CD4-positive, alpha-beta T cell (primary cell): ENCODE results near the gene CD6. TPM values are rescaled to one million over a fixed set of nuclear protein-coding genes. Genes with fewer than 3 reads are reported as not detected.

ENCODE experiments used
- ATAC-seq: fragments of 200-7000 bp; cut with Tn5 transposase; one replicate; pipeline ENCODE4 v1.10.0; 2022; ENCODE audit warnings: mild to moderate bottlenecking; ENCODE audit not compliant: poor library complexity
- CTCF ChIA-PET: fragments of 350-600 bp; sonication (Branson Sonifier 250); formaldehyde crosslinking; loops from one replicate; lab custom pipeline; 2021; ENCODE audit warnings: antibody characterized with exemption, inconsistent platforms; lab: Charles Lee
- POLR2A ChIA-PET: fragments of 350-600 bp; sonication (Branson Sonifier 250); formaldehyde crosslinking; loops from one replicate; lab custom pipeline; 2021; ENCODE audit warnings: antibody characterized with exemption, inconsistent platforms; lab: Charles Lee
- DNase-seq, 14 experiments: peaks; one replicate each; pipeline ENCODE4 v3.0.0-alpha.2; 2013 to 2020; ENCODE audit warnings: mixed read lengths in 2 of 14
- H3K27ac ChIP-seq, 2 donors: one replicate each; pipeline versions ENCODE4 v1.5.1 to v1.7.0; 2013; ENCODE audit warnings: low read length in 2 of 2, low read depth in 1 of 2, mild to moderate bottlenecking in 1 of 2
- H3K27me3 ChIP-seq, 2 experiments: 1 replicate in 1 of 2; 2 replicates in 1 of 2; pipeline versions ENCODE4 v1.6.1 to v1.7.0; 2013; ENCODE audit warnings: low read length in 2 of 2, control low read depth in 1 of 2, mild to moderate bottlenecking in 1 of 2, moderate library complexity in 1 of 2; ENCODE audit not compliant: insufficient read depth in 2 of 2, control insufficient read depth in 1 of 2
- H3K36me3 ChIP-seq: one replicate; pipeline ENCODE4 v1.6.1; 2013; ENCODE audit warnings: low read length, control low read depth; ENCODE audit not compliant: insufficient read depth
- H3K4me1 ChIP-seq: one replicate; pipeline ENCODE4 v1.6.1; 2013; ENCODE audit warnings: low read length, control low read depth; ENCODE audit not compliant: insufficient read depth
- H3K4me3 ChIP-seq: one replicate; pipeline ENCODE4 v1.5.1; 2013; ENCODE audit warnings: mild to moderate bottlenecking, low read length, moderate library complexity
- H3K9me3 ChIP-seq, 2 experiments: 1 replicate in 1 of 2; 2 replicates in 1 of 2; pipeline versions ENCODE4 v1.6.1 to v1.7.0; 2013; ENCODE audit warnings: low read length in 2 of 2, mild to moderate bottlenecking in 2 of 2, control low read depth in 1 of 2, moderate library complexity in 1 of 2; ENCODE audit not compliant: control insufficient read depth in 1 of 2, insufficient read depth in 1 of 2
- H3K27ac Mint-ChIP-seq: one replicate; pipeline ENCODE4 v1.8.0; 2020; ENCODE audit warnings: mixed read lengths
- H3K27me3 Mint-ChIP-seq: one replicate; pipeline ENCODE4 v1.8.0; 2021; ENCODE audit warnings: mixed read lengths
- H3K36me3 Mint-ChIP-seq: one replicate; pipeline ENCODE4 v1.8.0; 2021; ENCODE audit warnings: low read depth, mixed read lengths
- H3K4me1 Mint-ChIP-seq: one replicate; pipeline ENCODE4 v1.8.0; 2021; ENCODE audit warnings: low read depth, mixed read lengths
- H3K4me3 Mint-ChIP-seq: one replicate; pipeline ENCODE4 v1.8.0; 2020; ENCODE audit warnings: mild to moderate bottlenecking, mixed read lengths
- H3K9me3 Mint-ChIP-seq: one replicate; pipeline ENCODE4 v1.8.0; 2020; ENCODE audit warnings: mixed read lengths
- CTCF ChIP-seq: fragments of 200-600 bp; IDR thresholded peaks from one replicate; pipeline ENCODE4 v1.8.0; 2022; ENCODE audit warnings: antibody characterized with exemption, mild to moderate bottlenecking
- intact Hi-C, 2 experiments: fragments of 100-400 bp; cut with DNase I in 1 of 2; cut with micrococcal nuclease in 1 of 2; formaldehyde crosslinking; loops; one replicate each; pipeline versions ENCODE4 v1.15.1 to v1.9.0; 2023 to 2025; cut with DNase I, micrococcal nuclease
- total RNA-seq, 174 experiments: library from RNA in 2 of 174; stranded (reverse) in 2 of 174; gene quantifications; one replicate each; pipeline ENCODE4 v1.2.3 and lab custom pipeline; 2021 to 2026

Gene CD6
- total RNA-seq, 2 experiments from 2014 or later: 814 to 827 TPM

GRCh38 chr11:60964801-60965200, 6.7 kb upstream of the CD6 start:
- Mint-ChIP-seq H3K4me3 (no peak overlapping the region), H3K27me3 (no peaks in the 10 kb centered on the region), H3K27ac (no peak overlapping the region), H3K9me3 (no peaks in the 10 kb centered on the region), H3K36me3 (no peaks in the 10 kb centered on the region), H3K4me1 (no peaks in the 10 kb centered on the region)
- ChIA-PET CTCF (no interaction called here), POLR2A (interaction anchor here (0.6 kb wide), 1 partner anchor 43 kb away, joined by 3 read pairs; no protein-coding TSS in a partner anchor)
- Histone ChIP-seq H3K27ac (no peak overlapping the region), H3K4me3 (no peak overlapping the region), H3K27me3 (no peaks in the 10 kb centered on the region), H3K36me3 (no peaks in the 10 kb centered on the region), H3K9me3 (no peaks in the 10 kb centered on the region), H3K4me1 (peaks cover under 1% of the 10 kb centered on the region)
- ATAC-seq (no peak), DNase-seq (no peak)
- intact Hi-C loops: no loop called here
- TF ChIP-seq CTCF: no peak

GRCh38 chr11:60966890-60967289, 4.6 kb upstream of the CD6 start:
- Histone ChIP-seq H3K27me3 (no peaks in the 10 kb centered on the region), H3K27ac (no peak overlapping the region), H3K4me3 (no peak overlapping the region), H3K4me1 (peaks cover 18% of the 10 kb centered on the region), H3K36me3 (no peaks in the 10 kb centered on the region), H3K9me3 (no peaks in the 10 kb centered on the region)
- Mint-ChIP-seq H3K27ac (no peak overlapping the region), H3K36me3 (peaks cover 6% of the 10 kb centered on the region), H3K4me3 (no peak overlapping the region), H3K9me3 (no peaks in the 10 kb centered on the region), H3K4me1 (peaks cover 17% of the 10 kb centered on the region), H3K27me3 (no peaks in the 10 kb centered on the region)
- CTCF ChIA-PET: interaction anchor here (1.0 kb wide), 1 partner anchor 164 kb away, joined by 3 read pairs; no protein-coding TSS in a partner anchor
- POLR2A ChIA-PET: interaction anchor here (1.2 kb wide), 1 partner anchor 20 kb away, joined by 4 read pairs; no protein-coding TSS in a partner anchor
- ATAC-seq (no peak), DNase-seq (no peak)
- TF ChIP-seq CTCF: no peak
- intact Hi-C loops: no loop called here

- Mint-ChIP-seq H3K36me3 (peaks cover 18% of the 10 kb centered on the region), H3K4me3 (peak overlapping the region; percentile 54), H3K9me3 (no peaks in the 10 kb centered on the region), H3K4me1 (peaks cover 17% of the 10 kb centered on the region), H3K27ac (no peak overlapping the region), H3K27me3 (no peaks in the 10 kb centered on the region)
- intact Hi-C loops: no loop called here
- Histone ChIP-seq H3K9me3 (no peaks in the 10 kb centered on the region), H3K4me3 (no peak overlapping the region), H3K4me1 (peaks cover 18% of the 10 kb centered on the region), H3K36me3 (peaks cover 2% of the 10 kb centered on the region), H3K27ac (no peak overlapping the region), H3K27me3 (no peaks in the 10 kb centered on the region)
- ATAC-seq (no peak), DNase-seq (no peak)
- TF ChIP-seq CTCF: no peak
- CTCF ChIA-PET: interaction anchor here (0.7 to 2.1 kb wide), 5 partner anchors 36 to 220 kb away, joined by 3 to 6 read pairs (median 3); no protein-coding TSS in a partner anchor
- POLR2A ChIA-PET: no interaction called here
These were observed 3.3 kb upstream of the CD6 start for GRCh38 chr11:60968223-60968622.
